Esophagus squamous epithelium (tissue), 4 donors: ENCODE data around the gene CANT1.

Experiments used
- POLR2A ChIP-seq, 4 donors: fragments of 450-650 bp; IDR thresholded peaks; one replicate each; pipeline ENCODE4 v1.6.1; 2017; ENCODE audit warnings: antibody characterized with exemption in 4 of 4, mild to moderate bottlenecking in 4 of 4, moderate library complexity in 3 of 4
- TF ChIP-seq, protein P1 (sequence below), 6 experiments: fragments of 450-650 bp in 4 of 6; fragments of 200-600 bp in 2 of 6; sonication (generic) in 2 of 6; IDR thresholded peaks; one replicate each; pipeline ENCODE4 v1.5.1; 2016 to 2019; ENCODE audit warnings: antibody characterized with exemption in 6 of 6, mild to moderate bottlenecking in 4 of 6, moderate library complexity in 4 of 6

DNA sequence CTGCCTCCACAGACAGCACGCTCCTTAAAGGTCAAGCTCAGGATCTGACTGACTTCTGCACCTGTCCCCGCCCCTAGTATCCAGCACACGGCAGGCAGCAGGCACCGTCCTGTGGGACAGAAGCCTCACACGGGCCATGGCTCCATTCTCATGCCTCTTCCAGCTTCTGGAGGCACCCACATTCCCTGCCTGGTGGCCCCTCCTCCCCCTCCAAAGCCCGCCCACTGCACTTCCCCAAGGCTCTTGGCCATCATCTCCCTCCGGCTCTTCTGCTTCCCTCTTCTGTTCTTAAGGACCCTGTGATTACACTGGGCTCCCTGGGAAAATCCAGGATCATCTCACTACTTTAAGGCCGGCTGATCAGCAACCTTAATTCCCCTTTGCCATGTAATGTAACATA lies 3.5 kb downstream of the CANT1 start:
- TF ChIP-seq, protein P1, sequence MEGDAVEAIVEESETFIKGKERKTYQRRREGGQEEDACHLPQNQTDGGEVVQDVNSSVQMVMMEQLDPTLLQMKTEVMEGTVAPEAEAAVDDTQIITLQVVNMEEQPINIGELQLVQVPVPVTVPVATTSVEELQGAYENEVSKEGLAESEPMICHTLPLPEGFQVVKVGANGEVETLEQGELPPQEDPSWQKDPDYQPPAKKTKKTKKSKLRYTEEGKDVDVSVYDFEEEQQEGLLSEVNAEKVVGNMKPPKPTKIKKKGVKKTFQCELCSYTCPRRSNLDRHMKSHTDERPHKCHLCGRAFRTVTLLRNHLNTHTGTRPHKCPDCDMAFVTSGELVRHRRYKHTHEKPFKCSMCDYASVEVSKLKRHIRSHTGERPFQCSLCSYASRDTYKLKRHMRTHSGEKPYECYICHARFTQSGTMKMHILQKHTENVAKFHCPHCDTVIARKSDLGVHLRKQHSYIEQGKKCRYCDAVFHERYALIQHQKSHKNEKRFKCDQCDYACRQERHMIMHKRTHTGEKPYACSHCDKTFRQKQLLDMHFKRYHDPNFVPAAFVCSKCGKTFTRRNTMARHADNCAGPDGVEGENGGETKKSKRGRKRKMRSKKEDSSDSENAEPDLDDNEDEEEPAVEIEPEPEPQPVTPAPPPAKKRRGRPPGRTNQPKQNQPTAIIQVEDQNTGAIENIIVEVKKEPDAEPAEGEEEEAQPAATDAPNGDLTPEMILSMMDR (IDR thresholded peaks at IDR 0.05), result no peak
- TF ChIP-seq POLR2A (IDR thresholded peaks at IDR 0.05), result no peak
